Activated B cell treated with CpG ODN at 0.5 μM for 24 hours (primary cell): ENCODE measurements around the gene TRMT6. TPM values are rescaled to one million over a fixed set of nuclear protein-coding genes. Genes with fewer than 3 reads are reported as not detected.

Experiments used
- ATAC-seq: fragments of 200-7000 bp; cut with Tn5 transposase; one replicate; pipeline ENCODE4 v1.10.0; 2021; ENCODE audit warnings: low read depth, mild to moderate bottlenecking, moderate library complexity
- CTCF ChIA-PET: fragments of 350-600 bp; sonication (Branson Sonifier 250); formaldehyde crosslinking; loops from one replicate; lab custom pipeline; 2021; ENCODE audit warnings: antibody characterized with exemption; lab: Charles Lee
- POLR2A ChIA-PET: fragments of 350-600 bp; sonication (Branson Sonifier 250); formaldehyde crosslinking; loops from one replicate; lab custom pipeline; 2021; ENCODE audit warnings: antibody characterized with exemption; lab: Charles Lee
- DNase-seq: peaks from one replicate; pipeline ENCODE4 v3.0.0; 2022
- H3K27ac Mint-ChIP-seq: one replicate; pipeline ENCODE4 v1.8.0; 2020; ENCODE audit warnings: mixed read lengths
- H3K27me3 Mint-ChIP-seq: one replicate; pipeline ENCODE4 v1.8.0; 2021; ENCODE audit warnings: mixed read lengths
- H3K36me3 Mint-ChIP-seq: one replicate; pipeline ENCODE4 v1.8.0; 2021; ENCODE audit warnings: low read depth, mixed read lengths
- H3K4me1 Mint-ChIP-seq: one replicate; pipeline ENCODE4 v1.8.0; 2021; ENCODE audit warnings: mixed read lengths
- H3K4me3 Mint-ChIP-seq: one replicate; pipeline ENCODE4 v1.8.0; 2020; ENCODE audit warnings: mild to moderate bottlenecking, mixed read lengths
- H3K9me3 Mint-ChIP-seq: one replicate; pipeline ENCODE4 v1.8.0; 2020; ENCODE audit warnings: mixed read lengths
- CTCF ChIP-seq: fragments of 200-600 bp; IDR thresholded peaks from one replicate; pipeline ENCODE4 v1.8.0; 2022; ENCODE audit warnings: antibody characterized with exemption, mild to moderate bottlenecking
- intact Hi-C: fragments of 100-400 bp; cut with micrococcal nuclease; formaldehyde crosslinking; loops from one replicate; pipeline ENCODE4 v1.15.1; 2024
- total RNA-seq: library from RNA; stranded (reverse); gene quantifications from 2 replicates; pipeline ENCODE4 v1.2.3, GENCODE V29; 2022

TRMT6 gene
- total RNA-seq, 1 donor from 2014 or later, result 25.5 TPM

- POLR2A ChIA-PET, result no interaction called here
- CTCF ChIA-PET, result no interaction called here
- peaks cover 46% of the 10 kb centered on the region for H3K36me3 Mint-ChIP-seq
Measured at GRCh38 chr20:5977223-5977622, 26.9 kb upstream of the TRMT6 start.

GRCh38 chr20:5975778-5976177 is 25.4 kb upstream of the TRMT6 start:
- intact Hi-C loops, result no loop called here
- no peaks in the 10 kb centered on the region for H3K27me3 Mint-ChIP-seq
- no peak for DNase-seq
- no peak overlapping the region for H3K27ac Mint-ChIP-seq
- no peak for TF ChIP-seq CTCF
- H3K9me3 Mint-ChIP-seq, result no peaks in the 10 kb centered on the region
- ATAC-seq, result no peak
- ChIA-PET CTCF (no interaction called here), POLR2A (no interaction called here)
- no peak overlapping the region for H3K4me3 Mint-ChIP-seq
- no peaks in the 10 kb centered on the region for H3K4me1 Mint-ChIP-seq
- H3K36me3 Mint-ChIP-seq, result peaks cover 49% of the 10 kb centered on the region

More at GRCh38 chr20:5977223-5977622, 26.9 kb upstream of the TRMT6 start:
- Mint-ChIP-seq H3K4me3 (no peak overlapping the region), H3K27ac (no peak overlapping the region), H3K9me3 (no peaks in the 10 kb centered on the region), H3K27me3 (no peaks in the 10 kb centered on the region), H3K4me1 (no peaks in the 10 kb centered on the region)
- no peak for TF ChIP-seq CTCF
- DNase-seq (no peak), ATAC-seq (no peak)
- intact Hi-C loops, result no loop called here

GRCh38 chr20:5974531-5974930 is 24.2 kb upstream of the TRMT6 start:
- H3K27ac Mint-ChIP-seq, result no peak overlapping the region
- DNase-seq (no peak), ATAC-seq (no peak)
- no peaks in the 10 kb centered on the region for H3K27me3 Mint-ChIP-seq
- ChIA-PET CTCF (interaction anchor here (0.7 kb wide), 1 partner anchor 94 kb away, joined by 3 read pairs; no protein-coding TSS in a partner anchor), POLR2A (no interaction called here)
- intact Hi-C loops, result no loop called here
- H3K9me3 Mint-ChIP-seq, result no peaks in the 10 kb centered on the region
- H3K4me1 Mint-ChIP-seq, result no peaks in the 10 kb centered on the region
- no peak for TF ChIP-seq CTCF
- H3K36me3 Mint-ChIP-seq, result peaks cover 47% of the 10 kb centered on the region
- H3K4me3 Mint-ChIP-seq, result no peak overlapping the region

- CTCF ChIA-PET, result no interaction called here
Measured at GRCh38 chr20:5973971-5974370, 23.6 kb upstream of the TRMT6 start.

GRCh38 chr20:5973172-5973571 is 22.8 kb upstream of the TRMT6 start:
- CTCF ChIA-PET, result no interaction called here
- Mint-ChIP-seq H3K27ac (no peak overlapping the region), H3K4me3 (no peak overlapping the region), H3K36me3 (peaks cover 39% of the 10 kb centered on the region), H3K4me1 (no peaks in the 10 kb centered on the region), H3K9me3 (no peaks in the 10 kb centered on the region), H3K27me3 (no peaks in the 10 kb centered on the region)
- ATAC-seq (no peak), DNase-seq (no peak)
- POLR2A ChIA-PET, result no interaction called here
- intact Hi-C loops, result no loop called here
- TF ChIP-seq CTCF, result no peak

More at GRCh38 chr20:5973971-5974370, 23.6 kb upstream of the TRMT6 start:
- ATAC-seq, result no peak
- intact Hi-C loops, result no loop called here
- no peaks in the 10 kb centered on the region for H3K4me1 Mint-ChIP-seq
- peaks cover 43% of the 10 kb centered on the region for H3K36me3 Mint-ChIP-seq
- H3K4me3 Mint-ChIP-seq, result no peak overlapping the region
- no peak for DNase-seq
- no peaks in the 10 kb centered on the region for H3K9me3 Mint-ChIP-seq
- no peak for TF ChIP-seq CTCF
- no peak overlapping the region for H3K27ac Mint-ChIP-seq
- no peaks in the 10 kb centered on the region for H3K27me3 Mint-ChIP-seq
- POLR2A ChIA-PET, result no interaction called here
